HG02588 (cell line): ENCODE data around the gene WDR33.
A peak's percentile ranks its signal among the peaks of the same experiment; 100 is the strongest.

Experiments used
- ATAC-seq: cut with Tn5 transposase; IDR thresholded peaks from one replicate; pipeline ENCODE4 v1.9.1; 2021; ENCODE audit warnings: mild to moderate bottlenecking, moderate library complexity; ENCODE audit not compliant: unreplicated experiment

WDR33 gene

DNA sequence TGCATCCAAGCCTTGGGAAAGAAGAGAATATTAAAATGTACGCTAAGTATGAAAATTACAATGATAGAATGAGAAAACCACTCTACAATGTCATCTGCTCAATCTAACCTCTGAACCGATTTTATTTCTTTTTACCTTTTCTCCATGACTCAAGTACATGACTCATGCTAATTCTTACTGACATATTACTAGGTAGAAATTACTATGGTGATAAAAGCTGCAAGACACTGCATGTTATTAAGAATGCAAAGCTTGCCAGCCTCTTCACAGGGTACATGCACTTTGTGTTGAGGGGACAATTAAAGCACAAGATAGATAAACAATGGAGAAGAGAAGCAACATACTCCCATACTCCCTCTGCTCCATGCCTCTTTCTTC lies 89.0 kb downstream of the WDR33 start:
- no peak for ATAC-seq

DNA sequence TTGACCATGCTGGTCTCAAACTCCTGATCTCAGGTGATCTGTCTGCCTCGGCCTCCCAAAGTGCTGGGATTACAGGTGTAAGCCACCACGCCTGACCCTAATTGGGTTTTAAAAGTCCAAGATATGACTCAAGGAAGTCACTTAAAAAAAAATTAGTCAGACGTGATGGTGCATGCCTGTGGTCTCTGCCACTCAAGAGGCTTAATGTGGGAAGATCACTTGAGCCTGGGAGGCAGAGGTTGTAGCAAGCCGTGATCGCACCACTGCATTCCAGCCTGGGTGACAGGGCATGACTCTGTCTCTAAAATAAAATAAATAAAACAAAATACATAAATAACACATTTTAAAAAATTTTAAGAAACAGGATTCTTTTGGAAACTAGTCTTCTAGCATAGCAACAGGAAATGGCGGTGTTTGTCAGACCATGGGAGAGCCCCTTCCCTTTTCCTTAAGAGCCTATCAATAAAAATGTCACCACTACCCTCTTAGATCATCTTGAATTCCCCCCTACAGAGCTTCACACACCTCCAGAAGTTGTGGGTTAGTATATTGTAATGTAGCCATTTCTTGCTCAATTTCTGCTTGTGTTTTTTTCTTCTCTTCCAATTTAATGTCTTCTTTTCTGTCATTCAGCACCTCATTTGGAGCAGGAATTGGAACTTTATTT lies 89.5 kb downstream of the WDR33 start:
- ATAC-seq = no peak

DNA sequence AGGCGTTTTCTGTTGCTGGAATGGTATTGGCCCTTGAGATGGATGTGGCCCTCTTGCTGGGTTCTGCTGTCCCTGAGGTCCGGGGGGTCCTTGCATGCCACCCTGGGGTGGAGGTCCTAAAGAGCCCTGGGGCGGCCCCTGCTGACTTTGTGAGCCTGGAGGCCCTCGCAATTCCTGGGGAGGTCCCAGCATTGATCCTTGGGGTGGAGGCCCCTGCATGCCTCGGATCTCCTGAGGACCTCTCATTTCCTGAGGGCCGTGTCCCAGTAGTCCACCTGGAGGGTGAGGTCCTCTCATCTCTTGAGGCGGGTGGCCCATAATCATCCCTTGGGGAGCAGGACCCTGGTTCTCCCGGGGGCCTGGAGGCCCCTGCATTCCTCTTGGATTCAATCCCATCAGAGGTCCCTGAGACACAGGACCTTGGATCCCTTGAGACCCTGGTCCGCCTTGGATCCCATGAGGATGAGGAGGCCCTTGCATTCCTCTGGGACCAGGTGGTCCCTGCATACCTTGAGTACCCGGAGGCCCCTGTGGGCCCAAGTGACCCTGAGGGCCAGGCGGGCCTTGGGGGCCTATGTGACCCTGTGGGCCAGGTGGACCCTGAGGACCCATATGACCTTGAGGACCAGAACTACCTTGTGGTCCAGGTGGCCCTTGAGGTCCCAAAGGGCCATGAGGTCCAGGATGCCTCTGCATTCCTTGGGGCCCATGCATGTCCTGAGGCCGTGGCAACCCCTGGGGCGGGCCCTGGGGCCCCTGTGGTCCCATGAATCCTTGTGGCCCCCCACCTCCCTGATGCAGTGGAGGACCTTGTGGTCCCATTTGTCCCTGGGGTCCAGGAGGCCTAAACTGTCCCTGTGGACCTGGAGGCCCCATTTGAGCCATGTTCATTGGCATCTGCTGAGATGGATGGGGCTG lies 91.4 kb downstream of the WDR33 start:
- ATAC-seq = no peak

DNA sequence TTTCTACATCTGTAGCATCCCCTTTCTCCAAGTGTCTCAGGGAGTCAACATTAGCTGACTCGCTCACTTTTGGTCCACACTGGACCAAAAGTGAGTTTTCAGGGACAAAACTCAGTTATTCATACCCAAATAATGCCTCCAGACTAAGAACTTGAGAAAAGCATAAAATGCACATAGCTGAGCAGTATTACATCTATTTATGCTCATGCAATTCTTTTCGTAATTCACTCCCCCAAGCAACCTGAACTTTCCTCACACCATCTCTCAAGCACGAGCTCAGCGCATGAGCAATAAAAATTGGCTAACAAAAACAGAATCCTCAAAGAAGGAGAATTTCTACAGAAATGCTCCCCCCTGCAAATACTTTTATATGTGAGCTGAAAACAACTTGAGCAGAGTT lies 92.7 kb downstream of the WDR33 start:
- no peak for ATAC-seq

DNA sequence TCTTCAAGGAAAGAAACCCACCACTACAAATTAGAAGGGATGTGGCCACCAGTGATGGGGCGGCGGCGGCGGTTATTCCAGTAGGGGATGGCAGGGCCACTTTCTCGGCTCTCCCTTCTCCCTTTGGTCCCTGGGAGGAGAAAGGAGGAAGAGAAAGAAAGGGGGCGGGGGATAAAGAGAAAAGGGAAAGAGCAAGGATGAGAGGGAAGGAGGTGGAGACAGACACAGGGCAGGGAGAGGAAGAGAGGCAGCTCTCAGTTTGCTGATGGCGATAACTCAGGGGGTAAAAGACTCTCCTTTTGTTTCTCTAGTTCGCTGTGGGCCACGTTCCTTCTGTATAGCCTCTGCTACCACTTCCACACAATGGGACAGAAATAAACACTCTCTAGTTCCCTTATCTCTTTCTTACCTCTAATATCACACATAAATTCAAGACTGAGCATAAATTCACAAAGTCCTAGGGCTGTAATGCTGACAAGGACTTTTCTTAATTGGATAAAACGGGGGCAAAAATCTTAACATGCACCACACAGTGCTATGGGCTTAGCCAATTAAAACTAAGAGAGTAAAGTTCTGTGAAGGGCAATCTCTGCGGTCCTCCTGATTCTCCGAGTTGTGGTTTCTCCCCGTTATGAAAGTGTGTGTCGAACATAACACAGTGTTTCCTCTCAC lies 95.1 kb downstream of the WDR33 start:
- ATAC-seq = no peak

DNA sequence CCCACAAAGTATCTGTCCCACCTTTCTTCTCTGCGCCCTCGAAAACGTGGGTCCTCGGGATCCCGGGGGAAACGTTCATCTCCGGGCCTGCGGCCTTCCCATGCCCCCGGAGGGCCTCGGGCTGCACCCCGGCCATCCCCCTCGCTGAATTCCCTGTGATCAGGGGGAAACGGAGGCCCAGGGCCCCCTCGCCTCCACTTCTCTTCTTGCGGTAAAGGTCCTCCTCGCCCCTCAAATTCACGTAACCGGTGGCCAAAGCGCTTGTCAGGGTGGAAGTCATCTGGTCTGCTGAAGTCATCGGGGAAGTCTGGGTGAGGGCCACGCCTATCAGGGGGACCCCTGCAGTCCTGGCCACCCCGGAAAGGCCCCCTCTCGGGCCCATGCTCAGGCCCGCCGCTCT lies 97.4 kb downstream of the WDR33 start:
- no peak for ATAC-seq

DNA sequence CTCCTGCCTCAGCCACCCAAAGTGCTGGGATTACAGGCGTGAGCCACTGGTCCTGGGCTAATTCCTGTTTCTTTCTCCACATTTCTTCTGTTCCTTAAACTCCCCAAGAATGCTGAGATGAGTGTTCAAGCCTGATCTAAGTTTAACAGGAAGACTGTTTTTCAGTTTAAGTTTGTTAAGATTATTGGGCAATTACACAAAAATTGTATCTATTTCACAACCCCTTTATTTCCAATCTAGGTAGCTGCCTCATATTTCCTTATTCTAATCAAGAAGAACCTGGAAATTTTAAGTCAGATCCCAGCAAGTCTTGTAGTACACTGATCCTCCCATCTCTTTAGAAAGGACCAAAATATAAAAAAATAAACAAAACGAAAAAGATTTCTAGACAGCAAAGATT lies 98.0 kb downstream of the WDR33 start:
- no peak for ATAC-seq

DNA sequence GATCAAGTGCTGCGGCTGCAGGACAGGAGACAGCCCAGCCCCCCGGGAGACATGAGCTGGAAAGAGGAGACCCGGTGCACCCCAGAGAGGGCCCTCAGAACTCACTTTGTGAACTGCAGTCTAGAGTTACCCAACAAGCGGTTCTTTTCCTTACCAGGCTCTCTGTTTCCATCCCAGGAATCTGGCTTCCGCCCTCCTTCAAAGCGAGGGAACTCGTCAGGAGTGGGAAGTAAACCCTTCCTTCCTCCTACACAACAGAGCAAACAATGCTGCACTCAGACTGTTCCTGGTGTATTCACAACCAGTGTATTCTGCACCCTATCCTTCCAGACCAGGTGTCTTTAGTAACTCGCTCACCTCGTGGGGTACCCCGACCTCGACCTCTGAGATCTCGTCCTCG lies 101.6 kb downstream of the WDR33 start:
- no peak for ATAC-seq

DNA sequence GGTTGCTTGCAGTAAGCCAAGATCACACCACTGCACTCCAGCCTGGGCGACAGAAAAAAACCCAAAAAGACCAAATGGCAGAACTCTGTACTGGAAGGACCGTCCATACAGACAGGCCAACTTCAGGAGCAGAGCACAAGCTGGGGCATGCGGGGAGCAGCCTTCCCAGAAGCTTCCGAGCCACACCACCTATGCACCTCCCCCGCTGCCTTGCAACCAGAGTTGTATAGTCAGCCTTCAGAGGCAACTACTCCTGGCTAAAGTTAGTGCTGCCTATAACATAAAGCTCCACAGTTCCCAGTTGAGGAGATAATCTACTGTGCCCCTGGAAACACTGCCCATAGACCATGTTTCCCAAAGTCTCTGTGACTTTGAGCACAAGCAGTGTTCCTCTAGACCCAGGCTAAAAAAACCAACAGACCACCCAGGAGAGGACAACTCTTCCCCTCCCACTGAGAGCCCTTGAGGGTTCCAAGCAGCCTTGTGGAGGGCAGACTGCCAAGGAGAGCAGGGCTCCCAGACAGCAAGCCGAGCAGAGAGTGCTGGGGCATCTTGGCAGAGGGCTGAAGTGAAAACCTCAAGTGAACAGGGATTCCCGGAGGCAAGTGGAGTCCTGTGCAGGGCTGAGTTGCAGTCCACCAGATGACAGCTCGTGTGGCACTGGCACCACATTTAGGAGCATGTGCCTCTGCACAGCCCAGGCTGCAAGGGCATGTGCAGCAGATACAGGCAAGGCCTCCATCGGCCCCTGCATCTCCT lies 102.9 kb downstream of the WDR33 start:
- ATAC-seq = no peak

DNA sequence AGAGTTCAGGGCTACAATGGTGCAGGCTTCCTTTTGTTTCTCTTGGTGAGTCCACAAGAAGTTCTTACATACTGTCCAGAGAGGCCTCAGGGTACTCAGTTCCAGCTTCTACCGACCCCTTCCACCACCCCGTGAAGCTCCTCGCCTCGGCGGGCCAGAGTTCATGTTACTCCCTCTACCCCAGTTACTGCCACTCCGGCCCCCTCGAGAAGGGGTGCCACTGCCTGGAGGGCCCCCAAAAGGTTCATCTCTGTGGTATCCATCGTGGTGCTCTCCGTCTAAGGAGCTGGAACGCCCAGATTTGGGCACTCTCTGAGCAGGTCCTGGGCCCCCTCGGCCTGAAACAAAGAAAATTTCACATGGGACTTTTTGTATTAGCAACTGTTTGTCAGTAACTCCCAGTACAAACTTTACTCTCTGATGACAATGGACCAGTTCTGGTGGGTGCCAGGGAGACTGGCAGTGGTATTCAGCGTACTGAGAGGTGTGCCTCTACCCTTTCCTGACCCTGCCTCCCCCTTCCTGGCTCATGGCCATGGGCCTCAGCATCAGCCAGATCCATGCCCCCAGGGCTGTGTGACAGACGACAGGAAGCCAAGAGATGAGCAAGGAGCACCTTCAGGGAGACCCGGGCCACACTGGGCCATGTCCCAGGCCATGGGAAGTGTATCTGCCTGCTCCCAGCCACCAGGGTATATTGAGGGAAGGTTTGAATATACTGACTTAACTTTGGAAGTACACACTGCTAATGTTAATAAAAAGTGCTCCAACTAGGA lies 104.6 kb downstream of the WDR33 start:
- no peak for ATAC-seq

DNA sequence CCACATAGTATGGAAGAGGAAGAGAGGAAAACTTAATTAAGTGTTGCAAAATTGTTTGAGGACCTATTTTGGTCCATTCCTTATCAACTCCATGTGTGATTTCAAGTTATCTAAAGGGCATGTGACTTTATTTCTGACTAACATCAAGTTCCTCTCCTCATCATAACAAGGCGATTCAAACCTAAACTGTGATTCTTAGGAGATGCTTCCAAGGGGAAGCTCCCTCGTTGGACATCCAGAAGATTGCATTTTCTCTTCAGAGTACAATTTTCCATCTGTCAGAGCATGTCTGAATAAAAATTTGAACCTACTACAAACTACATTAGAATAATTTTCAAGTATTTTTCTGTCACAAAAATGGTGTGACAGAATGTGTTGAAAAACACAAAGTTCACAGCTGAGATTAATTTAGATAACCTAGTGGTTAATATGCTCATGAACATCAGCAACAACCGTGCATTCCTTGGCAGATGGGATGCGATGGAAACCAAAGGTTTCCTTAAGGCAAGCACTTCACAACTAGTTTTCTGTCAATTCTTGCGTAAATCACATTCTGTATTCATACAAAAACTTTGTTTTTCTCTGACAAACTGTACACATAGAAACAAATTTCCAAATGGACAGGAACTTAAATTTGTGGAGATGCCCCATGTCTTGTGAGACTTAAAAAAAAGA lies 105.4 kb downstream of the WDR33 start:
- no peak for ATAC-seq

DNA sequence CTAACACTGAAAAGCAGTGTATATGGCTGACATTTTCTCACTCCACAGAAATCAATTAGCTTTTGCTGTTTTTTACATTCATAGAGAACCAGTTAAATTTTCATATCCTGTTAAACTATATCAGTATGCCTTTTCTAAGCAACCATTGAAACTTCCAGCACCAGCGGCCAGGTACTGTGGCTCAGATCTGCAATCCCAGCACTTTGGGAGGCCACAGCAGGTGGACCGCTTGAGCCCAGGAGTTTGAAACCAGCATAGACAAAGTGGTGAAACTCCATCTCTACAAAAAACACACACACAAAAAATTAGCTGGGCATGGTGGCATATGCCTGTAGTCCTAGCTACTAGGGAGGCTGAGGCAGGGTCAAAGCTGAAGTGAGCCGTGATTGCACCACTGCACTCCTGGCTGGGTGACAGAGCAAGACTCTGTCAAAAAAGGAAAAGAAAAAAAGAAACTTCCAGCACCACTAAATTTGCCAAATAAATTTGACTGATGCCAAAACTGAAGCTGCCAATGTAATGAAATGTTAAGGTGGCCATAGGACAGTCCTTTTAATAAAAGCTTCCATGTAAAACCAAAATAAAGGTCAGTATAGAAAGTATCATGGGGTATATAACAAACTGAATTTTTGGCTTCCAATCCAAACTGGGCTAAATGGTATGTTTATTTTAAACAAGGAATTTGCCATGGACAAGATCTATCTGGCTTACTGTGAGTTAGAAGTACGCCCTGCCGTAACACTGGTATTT lies 106.2 kb downstream of the WDR33 start:
- ATAC-seq = no peak

DNA sequence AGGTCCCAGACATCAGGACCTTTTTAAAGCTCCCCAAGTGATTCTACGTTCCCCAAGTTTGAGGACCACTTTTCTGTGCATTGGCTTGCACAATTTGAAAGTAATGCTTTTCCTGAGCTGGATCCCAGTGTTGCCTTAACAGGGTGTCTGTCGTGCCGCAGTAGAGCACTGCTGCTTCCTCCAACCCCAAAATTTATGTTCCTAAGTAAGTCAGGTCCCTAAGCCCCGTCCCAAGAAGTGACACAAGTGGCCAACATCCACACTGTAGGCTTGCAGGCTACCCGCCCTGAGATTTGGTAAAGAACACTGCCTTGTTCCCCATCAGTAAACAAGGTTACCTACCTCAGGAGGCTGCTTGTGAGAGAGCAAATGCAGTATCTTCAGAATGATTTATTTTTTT lies 107.7 kb downstream of the WDR33 start:
- no peak for ATAC-seq

DNA sequence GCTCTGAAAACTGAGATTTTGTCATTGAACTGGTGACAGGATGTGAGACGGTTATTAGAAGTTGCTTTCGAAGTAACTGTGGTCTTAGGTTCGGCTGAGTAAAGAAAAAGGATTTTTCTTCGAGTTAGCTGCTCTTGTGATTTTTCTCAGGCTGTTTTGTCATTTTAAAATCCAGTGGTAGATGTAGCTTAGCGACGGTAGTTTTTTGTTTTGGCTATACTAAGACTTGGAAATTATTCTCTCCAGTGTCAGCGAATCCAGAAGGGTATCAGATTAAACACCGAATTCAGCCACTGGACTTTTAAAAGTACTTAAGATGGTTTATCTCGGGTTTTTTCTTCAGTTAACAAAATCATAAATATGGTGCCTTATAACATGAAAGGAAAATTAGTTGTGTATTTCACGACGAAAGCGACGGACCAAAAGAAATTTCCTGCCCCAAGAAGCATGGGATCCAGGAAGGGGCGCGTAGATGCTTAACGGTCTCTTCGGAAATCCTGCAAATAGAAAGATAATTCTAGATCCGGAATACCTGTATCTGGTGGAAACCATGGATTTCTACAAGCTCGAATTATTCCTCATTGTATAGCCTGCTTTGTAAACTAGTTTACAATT lies 108.5 kb downstream of the WDR33 start:
- no peak for ATAC-seq

DNA sequence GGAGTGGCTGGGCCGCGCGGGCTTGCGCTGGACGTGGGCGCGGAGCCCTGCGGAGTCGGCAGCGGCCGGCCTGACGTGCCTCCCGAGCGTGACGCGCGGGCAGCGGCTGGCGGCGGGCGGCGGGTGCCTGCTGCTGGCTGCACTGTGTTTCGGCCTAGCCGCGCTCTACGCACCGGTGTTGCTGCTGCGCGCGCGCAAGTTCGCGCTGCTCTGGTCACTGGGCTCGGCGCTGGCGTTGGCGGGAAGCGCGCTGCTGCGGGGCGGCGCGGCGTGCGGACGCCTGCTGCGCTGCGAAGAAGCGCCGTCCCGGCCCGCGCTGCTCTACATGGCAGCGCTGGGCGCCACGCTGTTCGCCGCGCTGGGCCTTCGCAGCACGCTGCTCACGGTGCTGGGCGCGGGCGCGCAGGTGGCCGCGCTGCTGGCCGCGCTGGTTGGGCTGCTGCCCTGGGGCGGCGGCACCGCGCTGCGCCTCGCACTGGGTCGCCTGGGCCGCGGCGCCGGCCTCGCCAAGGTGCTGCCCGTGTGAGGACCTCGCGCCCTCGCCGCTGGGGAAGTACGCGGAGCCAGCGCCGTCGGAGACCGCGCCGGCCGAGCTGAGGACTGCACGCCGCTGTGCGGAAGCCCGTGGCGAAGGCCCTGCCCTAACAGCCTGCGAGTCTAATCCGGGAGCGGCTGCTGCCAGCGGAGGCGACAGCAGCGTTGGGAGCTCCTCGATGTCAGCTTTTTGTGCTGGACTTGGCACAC lies 109.1 kb downstream of the WDR33 start:
- ATAC-seq = peak; percentile 45

DNA sequence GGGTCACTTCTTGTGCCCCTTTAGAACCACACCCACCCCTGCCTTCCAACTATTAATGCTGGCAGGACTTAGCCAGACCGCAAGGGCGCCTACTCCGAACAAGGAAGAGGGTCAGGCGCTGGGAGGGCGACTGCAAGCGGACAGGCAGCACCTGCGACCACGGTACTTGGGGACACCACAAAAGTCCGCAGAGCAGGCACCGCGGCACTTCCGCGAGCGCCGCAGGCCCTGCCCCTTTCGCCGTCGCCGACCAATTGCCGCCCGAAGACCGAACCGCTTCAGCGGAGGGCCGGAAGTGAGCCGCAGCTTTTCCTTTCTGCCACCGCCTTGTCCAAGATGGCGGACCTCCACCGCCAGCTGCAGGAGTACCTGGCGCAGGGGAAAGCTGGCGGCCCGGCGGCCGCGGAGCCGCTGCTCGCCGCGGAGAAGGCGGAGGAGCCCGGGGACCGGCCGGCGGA lies 109.7 kb downstream of the WDR33 start, which contains the start of gene SFT2D3:
Gene SFT2D3 (plus strand): TSS at position 305 of the 458 bp plus-strand sequence. CDS start 32 bp downstream, at position 337.
- peak; percentile 70 for ATAC-seq

DNA sequence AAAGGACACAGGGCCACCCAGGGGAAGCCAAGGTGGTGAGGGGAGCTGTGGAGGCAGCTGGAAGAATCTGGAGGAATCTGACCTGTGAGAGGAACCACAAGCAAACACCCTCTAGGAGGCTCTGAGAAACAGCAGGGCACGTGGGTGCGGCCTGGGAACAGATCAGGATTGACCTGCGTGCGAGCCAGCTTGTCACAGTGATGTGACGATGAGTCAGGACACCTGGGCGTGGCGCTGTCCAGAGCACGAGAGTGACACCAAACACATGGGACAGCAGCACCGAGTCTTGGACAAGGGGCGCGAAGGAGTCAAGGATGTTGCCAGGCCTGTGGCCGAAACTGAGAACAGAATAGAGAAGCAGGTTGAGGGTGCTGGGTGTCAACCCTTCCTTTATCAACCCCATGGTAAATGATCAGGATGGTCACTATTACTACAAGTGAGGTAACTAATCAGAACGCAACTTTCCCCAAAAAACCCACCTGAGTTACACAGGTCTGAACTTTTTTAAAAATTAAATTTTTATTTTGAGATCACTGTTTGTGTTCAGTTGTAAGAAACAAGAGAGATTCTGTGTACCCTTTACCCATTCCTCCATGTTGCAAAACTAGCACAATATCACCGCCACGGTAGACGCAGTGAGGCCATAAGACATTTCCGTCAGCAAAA lies 110.3 kb downstream of the WDR33 start:
- peak; percentile 51 for ATAC-seq
